ENCODE results near the gene DLGAP4. TPM values are rescaled to one million over a fixed set of nuclear protein-coding genes. Genes with fewer than 3 reads are reported as not detected.

The DLGAP4 gene
- total RNA-seq, 2 experiments from 2014 or later: 10.5 to 14.6 TPM

GRCh38 chr20:36399147-36399968 is 93.2 kb downstream of the DLGAP4 start:
- H3K27ac Mint-ChIP-seq: no peak overlapping the region
- H3K4me1 Mint-ChIP-seq: no peaks in the 10 kb centered on the region
- H3K9me3 Mint-ChIP-seq: peaks cover 3% of the 10 kb centered on the region
- peaks cover 26% of the 10 kb centered on the region for H3K27me3 Mint-ChIP-seq
- no peak overlapping the region for H3K4me3 Mint-ChIP-seq
- DNase-seq: peak; percentile 29
- H3K36me3 Mint-ChIP-seq: no peaks in the 10 kb centered on the region

DNA sequence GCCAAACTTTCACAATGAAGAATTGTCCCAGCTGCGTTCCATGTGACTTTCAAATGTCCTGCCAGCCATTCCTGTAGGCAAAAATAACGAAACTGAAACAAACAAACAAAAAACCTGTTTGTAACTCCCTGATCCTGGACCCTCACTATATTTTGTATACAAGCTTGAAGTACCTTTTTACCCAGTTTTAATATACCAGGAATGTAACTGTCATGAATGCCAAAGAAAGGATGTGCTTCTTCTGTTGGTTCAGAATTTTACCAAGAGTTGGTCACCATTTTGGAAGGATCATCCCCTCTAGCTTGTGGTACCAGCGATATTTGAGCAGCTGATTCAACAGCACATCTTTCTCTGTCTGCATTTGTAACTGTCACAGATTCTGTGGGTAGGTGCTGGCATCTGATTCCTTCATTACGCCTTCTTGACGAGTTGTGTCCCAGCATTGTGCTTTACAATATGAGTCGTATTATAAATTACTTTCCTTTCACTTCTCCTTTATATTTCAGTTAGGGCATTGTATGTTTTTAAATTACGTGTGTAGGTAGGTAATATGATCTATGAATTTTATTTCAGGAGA is 93.9 kb downstream of the DLGAP4 start:
- Mint-ChIP-seq H3K27ac (no peak overlapping the region), H3K36me3 (no peaks in the 10 kb centered on the region), H3K27me3 (peaks cover 26% of the 10 kb centered on the region), H3K4me1 (no peaks in the 10 kb centered on the region), H3K9me3 (peaks cover 3% of the 10 kb centered on the region), H3K4me3 (no peak overlapping the region)
- no peak for DNase-seq

DNA sequence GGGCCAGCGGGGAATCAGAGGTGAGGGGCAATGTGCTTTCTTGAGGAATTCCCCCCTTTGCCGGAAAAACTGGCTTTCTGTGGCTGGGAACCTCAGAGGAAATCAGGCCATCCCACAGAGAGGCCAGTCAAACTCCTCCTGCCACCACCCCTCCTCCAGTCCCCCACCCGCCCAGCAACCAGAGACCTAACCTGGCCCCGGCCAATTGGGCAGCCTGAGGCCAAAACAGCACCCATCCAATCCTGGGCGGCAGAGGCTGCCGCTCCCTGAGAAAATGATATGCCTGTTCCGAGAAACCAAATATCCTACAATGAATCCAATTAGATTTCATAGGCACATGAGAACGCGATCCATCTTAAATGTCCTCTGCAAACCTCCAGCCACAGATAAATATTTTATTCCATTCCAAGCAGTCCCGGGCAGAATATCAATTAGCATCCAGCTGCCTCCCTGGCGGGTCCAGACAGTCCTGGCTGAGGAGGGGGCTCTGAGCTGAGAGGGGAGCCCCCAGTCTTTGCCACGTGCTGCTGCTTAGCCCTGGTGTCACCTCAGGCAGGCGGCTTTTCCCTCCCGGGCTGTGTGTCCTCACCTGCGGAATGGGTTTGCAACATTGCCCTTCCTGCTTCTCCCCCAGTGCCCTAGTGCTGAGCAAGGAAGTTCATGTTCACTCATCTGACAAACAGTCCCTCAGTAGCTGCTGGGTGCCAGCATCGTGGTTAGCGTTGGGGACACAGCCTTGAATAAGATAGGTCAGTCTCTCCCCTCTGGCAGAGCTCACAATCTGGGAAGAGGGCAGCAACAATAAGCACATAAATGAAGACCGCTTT is 95.0 kb downstream of the DLGAP4 start:
- H3K9me3 Mint-ChIP-seq: peaks cover 3% of the 10 kb centered on the region
- H3K27ac Mint-ChIP-seq: no peak overlapping the region
- no peaks in the 10 kb centered on the region for H3K4me1 Mint-ChIP-seq
- no peak for DNase-seq
- H3K36me3 Mint-ChIP-seq: no peaks in the 10 kb centered on the region
- H3K27me3 Mint-ChIP-seq: peaks cover 26% of the 10 kb centered on the region
- no peak overlapping the region for H3K4me3 Mint-ChIP-seq

DNA sequence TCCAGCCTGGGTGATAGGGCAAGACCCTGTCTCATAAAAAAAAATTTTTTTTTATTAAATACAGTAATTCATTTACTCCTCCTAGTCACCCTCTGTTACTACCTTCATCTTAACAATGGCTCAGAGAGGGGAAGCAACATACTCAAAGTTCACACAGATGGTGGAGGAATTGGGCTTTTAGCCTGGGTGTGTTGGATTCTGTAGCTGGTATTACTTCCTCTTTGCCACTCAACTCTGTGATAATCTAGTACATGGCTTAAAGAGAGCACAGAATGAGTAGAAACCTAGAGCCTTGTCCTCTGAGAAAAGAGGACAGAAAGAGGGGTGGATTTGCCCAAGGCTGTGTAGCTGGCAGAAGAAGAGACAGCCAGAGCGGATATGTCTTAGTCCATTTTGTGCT is 96.6 kb downstream of the DLGAP4 start:
- H3K27ac Mint-ChIP-seq: no peak overlapping the region
- no peaks in the 10 kb centered on the region for H3K4me1 Mint-ChIP-seq
- H3K27me3 Mint-ChIP-seq: peaks cover 29% of the 10 kb centered on the region
- H3K4me3 Mint-ChIP-seq: no peak overlapping the region
- DNase-seq: no peak
- H3K9me3 Mint-ChIP-seq: no peaks in the 10 kb centered on the region
- H3K36me3 Mint-ChIP-seq: no peaks in the 10 kb centered on the region

DNA sequence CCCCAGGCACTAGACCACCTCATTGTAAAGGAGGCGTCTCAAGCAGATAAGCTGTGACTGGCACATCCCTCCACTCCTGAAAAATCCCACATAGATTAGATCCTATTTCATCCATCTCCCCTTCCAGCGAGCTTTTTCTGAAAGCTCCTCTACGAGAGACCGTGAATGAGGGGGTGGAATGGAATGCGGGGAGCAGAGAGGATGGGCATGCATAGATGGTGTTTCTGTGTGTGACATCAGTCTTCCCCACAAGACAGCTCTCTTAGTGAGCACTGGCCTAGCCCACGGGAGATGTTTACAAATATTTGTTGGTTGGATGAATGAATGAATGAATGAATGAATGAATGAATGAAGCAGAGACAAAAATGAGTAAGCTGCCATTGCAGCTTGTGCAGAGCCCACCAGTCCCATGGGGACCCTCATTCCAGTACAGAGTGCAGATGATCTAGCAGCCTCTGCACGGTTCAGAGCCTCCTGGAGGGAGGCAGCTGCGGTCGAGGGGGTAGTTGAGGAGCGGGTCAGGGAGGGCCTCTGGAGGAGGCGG is 98.4 kb downstream of the DLGAP4 start:
- no peak overlapping the region for H3K27ac Mint-ChIP-seq
- H3K36me3 Mint-ChIP-seq: no peaks in the 10 kb centered on the region
- no peak for DNase-seq

GRCh38 chr20:36405255-36405654 is 99.1 kb downstream of the DLGAP4 start:
- no peaks in the 10 kb centered on the region for H3K4me1 Mint-ChIP-seq
- H3K9me3 Mint-ChIP-seq: no peaks in the 10 kb centered on the region
- H3K27ac Mint-ChIP-seq: no peak overlapping the region
- no peak overlapping the region for H3K4me3 Mint-ChIP-seq
- no peak for DNase-seq
- no peaks in the 10 kb centered on the region for H3K36me3 Mint-ChIP-seq
- H3K27me3 Mint-ChIP-seq: peaks cover 27% of the 10 kb centered on the region

More for the DNA sequence above, 98.4 kb downstream of the DLGAP4 start:
- Mint-ChIP-seq H3K4me1 (no peaks in the 10 kb centered on the region), H3K9me3 (no peaks in the 10 kb centered on the region), H3K27me3 (peaks cover 29% of the 10 kb centered on the region), H3K4me3 (no peak overlapping the region)

DNA sequence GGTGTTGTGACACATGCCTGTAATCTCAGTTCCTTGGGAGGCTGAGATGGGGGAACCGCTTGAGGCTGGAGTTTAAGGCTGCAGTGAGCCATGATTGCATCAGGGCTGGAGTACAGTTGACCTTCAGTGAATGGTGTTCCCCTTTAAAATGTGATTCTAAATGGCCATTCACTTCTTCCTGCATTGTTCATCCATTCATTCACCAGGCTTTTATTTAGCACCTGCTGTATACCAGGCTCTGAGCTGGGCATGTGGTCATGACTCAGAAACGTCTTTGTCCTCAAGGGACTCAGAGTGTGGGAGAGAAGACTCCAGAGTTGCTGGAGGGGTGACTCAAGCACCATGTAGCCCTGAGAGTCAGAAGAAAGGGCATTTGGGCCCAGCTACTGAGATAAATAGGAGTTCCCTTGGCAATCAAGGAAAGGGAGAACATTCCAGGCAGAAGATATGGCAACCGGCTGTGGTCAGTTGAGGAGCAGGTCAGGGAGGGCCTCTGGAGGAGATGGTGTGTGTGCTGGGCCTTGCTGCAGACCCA is 101.1 kb downstream of the DLGAP4 start:
- no peaks in the 10 kb centered on the region for H3K9me3 Mint-ChIP-seq

GRCh38 chr20:36408219-36408618 is 102.1 kb downstream of the DLGAP4 start:
- H3K36me3 Mint-ChIP-seq: no peaks in the 10 kb centered on the region
- H3K4me3 Mint-ChIP-seq: no peak overlapping the region
- no peak for DNase-seq
- H3K27ac Mint-ChIP-seq: no peak overlapping the region
- H3K4me1 Mint-ChIP-seq: no peaks in the 10 kb centered on the region
- H3K9me3 Mint-ChIP-seq: no peaks in the 10 kb centered on the region
- H3K27me3 Mint-ChIP-seq: peaks cover 3% of the 10 kb centered on the region

More for the DNA sequence above, 101.1 kb downstream of the DLGAP4 start:
- Mint-ChIP-seq H3K36me3 (no peaks in the 10 kb centered on the region), H3K27ac (no peak overlapping the region), H3K27me3 (peaks cover 9% of the 10 kb centered on the region), H3K4me1 (no peaks in the 10 kb centered on the region), H3K4me3 (no peak overlapping the region)
- DNase-seq: no peak

- Mint-ChIP-seq H3K27ac (no peak overlapping the region), H3K9me3 (no peaks in the 10 kb centered on the region), H3K27me3 (peaks cover 6% of the 10 kb centered on the region), H3K4me1 (no peaks in the 10 kb centered on the region), H3K36me3 (no peaks in the 10 kb centered on the region), H3K4me3 (no peak overlapping the region)
- DNase-seq: no peak
Measured at GRCh38 chr20:36411861-36412454, 105.8 kb downstream of the DLGAP4 start.

DNA sequence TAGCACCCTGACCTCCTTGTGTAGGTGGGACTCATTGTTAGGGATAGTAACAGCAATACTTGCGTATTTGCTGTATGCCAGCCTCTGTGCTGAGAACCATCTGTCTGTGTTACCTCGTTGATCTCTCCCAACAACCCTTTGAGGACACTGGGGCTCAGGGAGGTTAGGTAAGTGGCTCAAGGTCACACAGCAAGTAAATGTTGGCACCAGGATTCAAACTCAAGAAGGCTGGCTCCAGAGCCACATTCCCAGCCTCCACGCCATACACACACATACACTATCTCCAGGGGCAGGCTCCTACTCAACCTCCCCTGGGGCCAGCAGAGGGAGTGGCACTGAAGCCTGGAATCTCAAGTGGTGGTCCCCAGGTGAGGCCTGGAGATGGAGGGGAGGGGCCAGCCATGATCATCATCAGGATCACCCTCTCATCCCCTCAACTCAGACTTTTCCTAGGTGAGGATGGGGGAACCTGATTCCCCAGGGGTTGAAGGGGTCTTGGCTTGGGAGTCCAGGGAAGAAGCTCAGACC is 109.4 kb downstream of the DLGAP4 start:
- Mint-ChIP-seq H3K27ac (no peak overlapping the region), H3K4me1 (no peaks in the 10 kb centered on the region), H3K36me3 (no peaks in the 10 kb centered on the region), H3K27me3 (peaks cover 5% of the 10 kb centered on the region), H3K4me3 (no peak overlapping the region), H3K9me3 (no peaks in the 10 kb centered on the region)
- no peak for DNase-seq

- H3K4me1 Mint-ChIP-seq: no peaks in the 10 kb centered on the region
- H3K4me3 Mint-ChIP-seq: no peak overlapping the region
- no peaks in the 10 kb centered on the region for H3K9me3 Mint-ChIP-seq
- no peak overlapping the region for H3K27ac Mint-ChIP-seq
- peaks cover 5% of the 10 kb centered on the region for H3K27me3 Mint-ChIP-seq
- H3K36me3 Mint-ChIP-seq: no peaks in the 10 kb centered on the region
- no peak for DNase-seq
Measured at GRCh38 chr20:36418711-36419110, 112.6 kb downstream of the DLGAP4 start.

DNA sequence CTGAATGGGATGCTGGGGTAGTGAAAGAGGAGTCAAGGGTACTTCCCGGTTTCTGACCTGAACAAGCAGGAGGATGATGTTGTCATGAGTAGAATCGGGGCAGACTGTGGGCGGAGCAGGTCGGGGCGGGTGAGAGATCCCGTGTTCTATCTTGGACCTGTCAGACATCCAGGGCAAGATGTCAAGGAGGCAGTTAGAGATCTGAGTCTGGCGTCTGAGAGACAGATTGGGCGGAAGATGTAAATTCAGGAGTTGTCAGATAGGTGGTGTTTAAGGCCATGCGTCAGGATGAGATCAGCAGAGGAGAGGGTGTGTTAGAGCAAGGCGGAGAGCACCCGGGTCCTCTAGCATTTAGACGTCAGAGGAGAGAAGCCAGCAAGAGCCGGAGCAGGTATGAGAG is 115.5 kb downstream of the DLGAP4 start:
- H3K4me1 Mint-ChIP-seq: no peaks in the 10 kb centered on the region

DNA sequence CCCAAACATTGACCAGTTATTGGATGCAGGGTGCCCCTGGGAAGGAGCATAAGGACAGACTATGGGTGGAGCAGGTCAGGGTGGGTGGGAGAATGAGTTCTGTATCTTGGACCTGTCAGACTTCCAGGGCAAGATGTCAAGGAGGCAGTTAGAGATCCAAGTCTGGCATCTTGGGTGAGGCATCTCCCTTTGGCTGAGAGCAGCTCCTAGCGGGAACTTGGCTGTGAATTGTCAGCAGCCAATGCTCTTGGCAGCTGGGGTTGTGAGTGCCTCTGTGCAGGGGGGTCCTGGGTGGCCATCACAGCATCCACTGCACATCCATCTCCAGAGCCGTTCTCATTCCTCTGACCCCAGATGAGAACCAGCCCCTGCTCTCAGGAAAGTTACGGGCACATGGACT is 118.2 kb downstream of the DLGAP4 start:
- H3K27me3 Mint-ChIP-seq: no peaks in the 10 kb centered on the region
- no peak overlapping the region for H3K4me3 Mint-ChIP-seq
- no peaks in the 10 kb centered on the region for H3K4me1 Mint-ChIP-seq
- no peaks in the 10 kb centered on the region for H3K9me3 Mint-ChIP-seq
- no peaks in the 10 kb centered on the region for H3K36me3 Mint-ChIP-seq
- DNase-seq: no peak
- no peak overlapping the region for H3K27ac Mint-ChIP-seq

More for the DNA sequence above, 115.5 kb downstream of the DLGAP4 start:
- no peak overlapping the region for H3K4me3 Mint-ChIP-seq
- H3K9me3 Mint-ChIP-seq: no peaks in the 10 kb centered on the region
- peaks cover 5% of the 10 kb centered on the region for H3K27me3 Mint-ChIP-seq
- no peak for DNase-seq
- no peak overlapping the region for H3K27ac Mint-ChIP-seq
- no peaks in the 10 kb centered on the region for H3K36me3 Mint-ChIP-seq

DNA sequence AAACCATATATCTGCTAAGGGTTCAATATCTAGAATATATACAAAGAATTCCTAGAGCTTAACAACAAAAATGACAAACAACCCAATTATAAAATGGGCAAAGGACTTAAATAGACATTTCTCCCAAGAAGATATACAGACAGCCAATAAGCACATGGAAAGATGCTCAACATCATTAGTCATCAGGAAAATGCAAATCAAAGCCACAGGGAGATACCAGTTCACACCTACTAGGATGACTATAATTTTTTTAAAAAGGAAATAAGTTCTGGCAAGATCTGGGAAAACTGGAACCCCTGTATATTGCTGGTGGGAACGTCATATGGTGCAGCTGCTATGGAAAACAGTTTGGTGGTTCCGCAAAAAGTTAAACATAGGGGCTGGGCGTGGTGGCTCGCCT is 119.0 kb downstream of the DLGAP4 start:
- no peak for DNase-seq
- Mint-ChIP-seq H3K9me3 (no peaks in the 10 kb centered on the region), H3K4me1 (no peaks in the 10 kb centered on the region), H3K27me3 (no peaks in the 10 kb centered on the region), H3K36me3 (no peaks in the 10 kb centered on the region), H3K27ac (no peak overlapping the region), H3K4me3 (no peak overlapping the region)

Data from activated naive CD8-positive, alpha-beta T cell treated with anti-CD3 and anti-CD28 coated beads for 36 hours (primary cell).